Stimulated activated CD8-positive, alpha-beta memory T cell treated with anti-CD3 and anti-CD28 coated beads, Interleukin-12 subunit alpha, Interleukin-12 subunit beta, amount 100 ng/mL, for 24 hours (primary cell): Measurements from ENCODE around the gene ASH1L.
"Not testable (repeated sequence)": the region's sequence is repeated elsewhere in the genome, so short reads cannot be mapped to it uniquely, and the experiment has no call there.

Source experiments
- DNase-seq: peaks from one replicate; pipeline ENCODE4 v3.0.0-alpha.2; 2020; ENCODE audit errors: extremely low read depth

ASH1L gene

GRCh38 chr1:155562581-155563376 is at the start of gene ASH1L:
ASH1L (minus strand) TSS chr1:155562803; CDS start chr1:155521519, 41,284 bp downstream.
- DNase-seq, result peak; percentile 90

DNA sequence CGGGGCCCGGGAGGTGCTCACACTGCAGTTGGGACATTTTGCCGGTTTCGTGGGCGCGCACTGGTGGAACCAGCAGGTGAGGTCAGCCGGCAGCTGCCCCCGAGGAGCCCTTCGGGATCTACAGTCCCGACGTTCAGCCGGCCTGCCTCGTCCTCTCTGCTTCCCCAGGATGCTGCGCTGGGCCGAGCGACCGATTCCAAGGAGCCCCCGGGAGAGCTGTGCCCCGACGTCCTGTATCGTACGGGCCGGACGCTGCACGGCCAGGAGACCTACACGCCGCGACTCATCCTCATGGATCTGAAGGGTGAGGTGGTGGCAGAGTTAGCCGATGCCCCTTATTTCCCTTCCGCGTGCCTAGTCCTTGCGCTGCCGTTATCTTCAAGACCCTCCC is 47.6 kb upstream of the ASH1L start:
- DNase-seq, result not testable (repeated sequence)

- DNase-seq, result peak; percentile 99
Measured at GRCh38 chr1:155609515-155610256, 47.1 kb upstream of the ASH1L start, which contains the start of gene MSTO1. MSTO1 (plus strand) TSS chr1:155610218; CDS start chr1:155610249, 31 bp downstream.

GRCh38 chr1:155608888-155609225 is 46.3 kb upstream of the ASH1L start:
- no peak for DNase-seq

- no peak for DNase-seq
Measured at GRCh38 chr1:155607708-155608107, 45.1 kb upstream of the ASH1L start.

DNA sequence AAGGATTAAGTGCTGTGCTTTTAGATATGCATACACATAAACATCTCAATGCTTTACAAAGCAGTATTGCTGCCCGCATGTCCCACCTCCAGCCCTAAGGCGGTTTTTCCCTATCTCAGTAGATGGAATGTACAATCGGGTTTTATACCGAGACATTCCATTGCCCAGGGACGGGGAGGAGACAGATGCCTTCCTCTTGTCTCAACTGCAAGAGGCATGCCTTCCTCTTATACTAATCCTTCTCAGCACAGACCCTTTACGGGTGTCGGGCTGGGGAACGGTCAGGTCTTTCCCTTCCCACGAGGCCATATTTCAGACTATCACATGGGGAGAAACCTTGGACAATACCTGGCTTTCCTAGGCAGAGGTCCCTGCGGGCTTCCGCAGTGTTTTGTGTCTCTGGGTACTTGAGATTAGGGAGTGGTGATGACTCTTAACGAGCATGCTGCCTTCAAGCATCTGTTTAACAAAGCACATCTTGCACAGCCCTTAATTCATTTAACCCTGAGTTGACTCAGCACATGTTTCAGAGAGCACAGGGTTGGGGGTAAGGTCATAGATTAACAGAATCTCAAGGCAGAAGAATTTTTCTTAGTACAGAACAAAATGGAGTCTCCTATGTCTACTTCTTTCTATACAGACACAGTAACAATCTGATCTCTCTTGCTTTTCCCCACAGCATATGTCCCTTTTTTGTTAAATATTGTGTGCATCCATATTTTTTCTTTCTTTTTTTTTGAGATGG is 37.4 kb upstream of the ASH1L start:
- not testable (repeated sequence) for DNase-seq

DNA sequence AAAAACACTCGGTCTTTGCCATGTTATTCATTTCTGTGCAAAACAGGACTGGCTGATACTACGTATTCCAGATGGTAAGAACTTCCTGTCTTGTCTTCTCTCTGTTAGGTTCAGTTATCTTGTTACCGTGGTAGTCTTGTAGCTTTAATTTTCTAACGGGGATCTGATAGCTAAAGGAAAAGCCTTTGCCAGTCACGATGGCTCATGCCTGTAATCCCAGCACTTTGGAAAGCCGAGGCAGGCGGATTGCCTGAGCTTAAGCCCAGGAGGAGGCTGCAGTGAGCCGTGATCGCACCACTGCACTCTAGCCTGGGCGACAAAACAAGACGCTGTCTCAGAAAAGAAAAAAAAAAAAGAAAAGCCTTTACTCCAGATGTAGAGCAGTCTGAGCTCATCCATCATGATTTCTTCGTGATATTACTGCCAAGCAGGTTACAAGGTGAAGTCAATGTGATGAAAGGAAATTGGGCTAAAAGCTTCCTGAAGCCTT is 36.3 kb upstream of the ASH1L start:
- DNase-seq, result no peak

DNA sequence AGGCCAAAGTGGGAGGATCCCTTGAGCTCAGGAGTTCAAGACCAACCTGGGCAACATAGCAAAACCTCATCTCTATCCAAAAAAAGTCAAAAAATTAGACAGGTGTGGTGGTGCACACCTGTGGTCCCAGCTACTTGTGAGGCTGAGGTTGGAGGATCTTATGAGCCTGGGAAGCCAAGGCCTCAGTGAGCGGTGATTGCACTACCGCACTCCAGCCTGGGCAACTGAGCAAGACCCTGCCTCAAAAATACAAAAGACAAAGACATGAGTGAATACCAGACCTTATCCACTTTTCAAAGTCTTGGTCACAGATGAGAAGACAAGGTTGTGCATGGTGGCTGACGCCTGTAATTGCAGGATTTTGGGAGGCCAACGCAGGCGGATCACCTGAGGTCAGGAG is 34.3 kb upstream of the ASH1L start:
- no peak for DNase-seq

DNA sequence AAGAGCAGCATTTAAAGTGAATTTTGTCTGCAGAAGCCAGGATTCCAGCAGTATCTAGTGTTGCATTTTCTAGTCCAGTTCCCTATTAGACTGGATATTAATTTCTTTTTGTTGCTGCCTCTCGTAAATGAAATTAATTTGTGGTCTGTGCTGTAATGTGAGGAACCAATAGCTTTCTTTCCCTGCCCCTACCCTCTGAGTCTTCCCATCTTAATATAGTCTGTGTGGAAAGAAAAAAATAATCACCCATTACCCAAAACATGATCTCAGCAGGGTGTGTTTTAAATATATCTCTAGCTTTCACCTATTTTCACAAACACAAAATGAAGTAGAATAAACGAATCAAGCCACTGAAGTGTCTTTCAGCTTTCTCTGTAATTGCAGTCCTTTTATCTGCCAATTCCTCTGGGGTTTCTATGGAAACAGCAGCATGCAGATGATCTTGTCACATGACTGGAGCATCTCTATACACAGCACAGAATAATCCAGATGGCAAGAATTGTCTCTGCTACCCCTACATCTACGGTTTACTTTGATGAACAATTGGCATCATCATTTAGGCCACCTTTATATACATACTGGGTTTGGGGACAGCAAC is 33.4 kb upstream of the ASH1L start:
- not testable (repeated sequence) for DNase-seq

DNA sequence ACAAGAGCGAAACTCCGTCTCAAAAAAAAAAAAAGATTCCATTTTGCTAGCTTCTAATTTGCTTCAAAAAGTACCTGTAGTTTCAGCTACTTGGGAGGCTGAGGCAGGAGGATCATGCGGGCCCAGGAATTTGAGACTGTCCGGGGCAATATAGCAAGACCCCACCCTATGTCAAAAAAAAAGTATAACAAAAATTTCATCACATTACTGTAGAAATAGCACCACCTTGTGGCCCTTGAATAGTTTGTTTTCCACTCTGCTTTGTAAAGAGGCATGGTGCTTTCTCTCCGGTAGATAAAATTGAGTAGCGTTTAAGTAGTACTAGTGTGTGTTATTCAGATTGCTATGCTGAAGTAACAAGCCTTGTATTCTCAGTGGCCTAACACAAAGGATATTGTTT is 29.2 kb upstream of the ASH1L start:
- DNase-seq, result no peak

DNA sequence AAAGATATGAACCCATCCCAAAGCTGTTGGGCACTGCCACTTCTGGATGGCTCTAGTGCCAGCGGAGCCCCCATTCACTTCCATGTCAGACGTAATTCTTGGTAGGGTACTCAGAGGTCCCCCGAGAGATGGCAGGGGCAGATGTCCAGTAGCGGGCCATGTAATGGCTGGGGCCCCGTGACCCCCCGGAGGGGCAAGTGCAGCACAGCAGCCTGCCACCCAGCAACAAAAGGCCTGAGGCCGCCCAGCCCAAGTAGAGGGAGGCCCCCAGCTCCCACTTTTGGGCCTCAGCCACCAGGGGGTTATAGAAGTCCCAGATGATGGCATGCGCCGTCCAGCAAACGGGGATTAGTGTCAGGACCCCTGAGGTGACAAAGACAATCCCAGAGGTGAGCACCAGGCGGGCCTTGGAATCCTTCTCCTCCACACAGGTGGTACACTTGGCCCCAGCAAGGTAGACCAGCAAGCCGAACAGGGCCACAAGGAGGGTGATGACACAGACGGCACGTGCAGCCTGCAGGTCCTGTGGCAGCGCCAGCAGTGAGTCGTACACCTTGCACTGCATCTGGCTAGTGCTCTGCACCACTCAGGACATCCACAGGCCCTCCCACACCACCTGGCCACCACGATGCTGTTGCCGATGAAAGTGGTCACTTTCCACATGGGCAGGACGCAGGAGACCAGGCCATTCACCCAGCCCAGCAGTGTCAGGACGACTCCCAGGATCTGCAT is 28.1 kb upstream of the ASH1L start:
- DNase-seq, result not testable (repeated sequence)

DNA sequence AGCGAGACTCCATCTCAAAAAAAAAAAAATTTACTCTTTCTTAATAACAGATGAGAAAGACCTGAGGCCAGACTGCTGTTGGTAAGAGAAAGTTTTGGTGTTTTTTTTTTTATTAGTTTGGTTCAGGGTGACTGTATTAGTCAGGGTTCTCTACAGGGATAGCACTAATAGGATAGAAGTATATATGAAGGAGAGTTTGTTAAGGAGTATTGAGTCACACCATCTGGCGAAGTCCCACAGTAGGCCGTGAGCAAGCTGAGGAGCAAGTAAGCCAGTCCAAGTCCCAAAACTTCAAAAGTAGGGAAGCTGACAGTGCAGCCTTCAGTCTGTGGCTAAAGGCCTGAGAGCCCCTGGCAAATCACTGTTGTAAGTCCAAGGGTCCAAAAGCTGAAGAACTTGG is 26.7 kb upstream of the ASH1L start:
- DNase-seq, result not testable (repeated sequence)

- DNase-seq, result not testable (repeated sequence)
Measured at GRCh38 chr1:155583846-155584245, 21.2 kb upstream of the ASH1L start.

DNA sequence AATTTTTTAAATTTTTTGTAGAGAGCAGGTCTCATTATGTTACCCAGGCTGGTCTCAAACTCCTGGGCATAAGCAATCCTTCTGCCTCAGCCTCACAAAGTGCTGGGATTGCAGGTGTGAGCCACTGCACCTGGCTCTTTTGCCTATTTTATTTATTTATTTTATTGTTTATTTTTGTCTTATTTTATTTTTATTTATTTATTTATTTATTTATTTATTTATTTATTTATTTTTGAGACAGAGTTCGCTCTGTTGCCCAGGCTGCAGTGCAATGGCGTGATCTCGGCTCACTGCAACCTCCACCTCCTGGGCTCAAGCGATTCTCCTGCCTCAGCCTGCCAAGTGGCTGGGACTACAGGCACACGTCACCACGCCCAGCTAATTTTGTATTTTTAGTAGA is 13.0 kb upstream of the ASH1L start:
- not testable (repeated sequence) for DNase-seq

GRCh38 chr1:155574077-155574476 is 11.5 kb upstream of the ASH1L start:
- DNase-seq, result no peak

DNA sequence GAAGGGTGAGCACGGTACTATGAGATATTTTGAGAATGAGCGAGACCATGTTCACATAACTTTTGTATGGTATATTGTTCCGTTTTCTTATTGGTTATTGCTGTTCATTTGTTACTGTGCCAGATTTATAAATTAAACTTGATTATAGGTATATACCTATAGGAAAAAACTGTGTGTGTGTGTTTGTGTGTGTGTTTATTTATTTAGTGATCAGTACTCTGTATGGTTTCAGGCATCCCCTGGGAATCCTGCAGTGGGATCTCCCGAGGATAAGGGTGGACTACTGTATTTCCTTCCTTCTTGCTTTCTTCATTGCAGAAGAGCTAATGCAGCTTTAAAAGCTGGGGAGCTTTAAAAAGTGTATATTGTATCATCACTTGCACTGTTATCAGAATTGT is 8.0 kb upstream of the ASH1L start:
- no peak for DNase-seq

- DNase-seq, result no peak
Measured at GRCh38 chr1:155569988-155570592, 7.5 kb upstream of the ASH1L start.

GRCh38 chr1:155563377-155564022 is 897 bp upstream of the ASH1L start:
- DNase-seq, result not testable (repeated sequence)

- DNase-seq, result peak; percentile 28
Measured at GRCh38 chr1:155561779-155562580, 623 bp downstream of the ASH1L start.
